Muscle of back (tissue), 11 donors: ENCODE results near the gene ZNF710. TPM values are rescaled to one million over a fixed set of nuclear protein-coding genes. Genes with fewer than 3 reads are reported as not detected.
"Not testable (repeated sequence)": the region's sequence is repeated elsewhere in the genome, so short reads cannot be mapped to it uniquely, and the experiment has no call there.

Source experiments
- DNase-seq, 3 donors: peaks; one replicate each; pipeline versions ENCODE4 v3.0.0 to v3.0.0-alpha.2; 2013
- polyA plus RNA-seq, 10 donors: library from polyadenylated mRNA; unstranded; fragments of 120-200 nt; gene quantifications; one replicate each; pipeline ENCODE4 v1.2.1, GENCODE V29; 2013; ENCODE audit not compliant: insufficient read length in 10 of 10

The ZNF710 gene
- polyA plus RNA-seq, 10 donors = 13.7 to 25.7 (median 17.9) TPM

DNA sequence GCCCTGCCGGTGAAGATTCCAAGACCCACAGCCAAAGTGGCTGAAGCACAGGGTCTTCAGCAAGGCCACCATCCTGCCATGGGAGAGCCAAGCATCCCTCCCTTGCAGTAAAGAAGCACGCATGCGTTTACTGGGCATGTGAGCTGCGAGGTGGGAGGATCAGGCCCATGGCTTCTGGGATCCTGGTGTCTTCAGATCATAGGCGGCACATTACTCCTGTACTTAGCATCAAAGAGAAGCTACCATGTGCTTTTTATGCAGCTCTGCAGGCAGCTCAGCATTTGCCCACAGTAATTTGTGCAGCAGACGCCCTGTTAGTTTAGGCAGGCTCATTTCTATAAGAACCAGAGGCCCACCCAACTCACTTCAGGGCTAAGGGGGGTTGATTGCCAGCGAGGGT lies 55.4 kb downstream of the ZNF710 start:
- DNase-seq = no peak

DNA sequence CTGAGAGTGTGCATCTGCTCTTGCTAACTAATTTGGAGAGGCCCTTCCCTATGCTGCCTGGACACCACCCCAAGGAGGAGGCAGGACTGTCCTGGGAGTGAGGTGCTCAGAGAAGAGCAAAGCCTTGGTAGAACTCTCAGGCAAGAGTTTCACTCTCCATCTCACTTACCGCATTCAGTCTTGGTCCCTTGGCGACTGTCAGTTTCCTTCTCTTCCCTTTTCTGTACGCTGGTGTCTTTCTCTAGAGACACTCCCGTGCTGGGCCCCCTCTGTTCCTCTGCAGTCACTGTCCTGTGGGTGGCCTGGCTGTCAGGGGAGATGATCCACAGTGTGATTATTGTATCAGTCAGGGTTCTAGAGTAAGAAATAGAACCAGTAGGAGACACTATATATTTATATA lies 57.2 kb downstream of the ZNF710 start:
- no peak for DNase-seq

DNA sequence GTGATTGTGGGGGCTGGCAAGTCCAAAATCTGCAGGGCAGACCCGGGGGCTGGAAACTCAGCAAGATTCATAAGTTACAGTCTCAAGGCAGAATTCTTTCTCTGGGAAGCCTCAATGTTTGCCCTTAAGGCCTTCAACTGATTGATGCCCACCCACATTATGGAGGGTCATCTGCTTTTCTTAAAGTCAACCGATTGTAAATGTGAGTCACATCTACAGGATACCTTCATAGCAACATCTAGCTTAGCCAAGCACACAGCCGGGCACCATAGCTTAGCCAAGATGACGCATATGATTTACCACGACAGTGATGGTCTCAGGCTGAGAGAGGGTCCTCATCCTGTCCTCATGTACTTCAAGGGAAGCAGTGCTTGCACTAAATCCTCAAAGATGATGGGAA lies 57.7 kb downstream of the ZNF710 start:
- DNase-seq = no peak

DNA sequence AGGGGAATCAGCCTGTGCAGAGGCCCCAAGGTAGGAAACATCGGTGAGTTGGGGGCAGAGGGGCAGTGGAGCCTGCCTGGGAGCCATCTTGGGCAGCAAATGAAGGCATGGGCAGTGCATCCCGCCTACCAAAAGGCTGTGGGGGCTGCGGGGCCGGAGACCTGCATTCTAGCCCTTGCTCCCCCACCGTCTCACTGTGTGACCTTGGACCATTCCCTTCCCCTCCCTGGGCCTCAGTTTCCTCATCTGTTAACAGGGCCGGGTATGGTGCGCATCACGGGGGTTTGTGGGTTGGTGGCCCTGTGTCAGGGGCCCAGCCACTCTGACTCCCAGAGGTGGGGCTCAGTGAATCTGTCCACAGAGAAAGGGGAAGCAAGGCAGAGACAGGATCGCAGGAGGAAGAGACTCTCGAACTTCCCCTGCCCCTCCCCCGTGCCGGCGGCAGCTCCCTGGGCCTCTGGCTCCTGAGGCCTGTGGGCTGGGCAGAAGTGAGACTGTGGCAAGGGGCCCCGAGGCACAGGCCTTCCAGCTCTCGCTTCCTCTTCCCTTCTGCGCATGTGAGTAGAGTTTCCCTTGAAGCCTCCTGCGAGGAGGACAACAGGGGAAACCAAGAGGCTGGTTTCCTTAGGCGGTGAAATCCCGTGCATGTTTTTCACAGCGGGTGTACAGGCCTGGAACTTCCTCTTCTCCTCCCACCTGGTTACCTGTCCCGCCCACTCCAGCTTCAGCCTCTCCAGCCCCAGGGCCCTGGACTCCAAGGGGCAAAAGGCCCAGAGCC lies 58.3 kb downstream of the ZNF710 start:
- DNase-seq = peak in 2 of 3 donors; percentile 62 to 78

DNA sequence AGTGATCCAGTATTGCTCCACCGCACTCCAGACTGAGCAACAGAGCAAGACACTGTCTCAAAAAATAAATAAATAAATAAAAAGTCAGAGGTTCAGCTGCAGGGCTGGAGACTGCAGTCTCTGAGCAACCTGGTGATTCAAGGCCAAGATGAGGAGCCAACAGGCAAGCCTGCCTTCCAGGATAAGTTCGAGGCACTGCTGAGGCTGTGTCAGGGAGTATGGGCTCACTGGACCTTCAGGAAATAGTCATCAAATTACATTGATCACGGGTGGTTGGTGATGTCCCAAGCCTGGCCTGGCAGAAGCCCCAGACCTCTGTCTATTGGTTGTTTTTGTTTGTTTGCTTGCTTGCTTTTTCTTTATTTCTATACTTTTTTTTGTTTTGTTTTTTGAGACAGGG lies 59.7 kb downstream of the ZNF710 start:
- no peak for DNase-seq

DNA sequence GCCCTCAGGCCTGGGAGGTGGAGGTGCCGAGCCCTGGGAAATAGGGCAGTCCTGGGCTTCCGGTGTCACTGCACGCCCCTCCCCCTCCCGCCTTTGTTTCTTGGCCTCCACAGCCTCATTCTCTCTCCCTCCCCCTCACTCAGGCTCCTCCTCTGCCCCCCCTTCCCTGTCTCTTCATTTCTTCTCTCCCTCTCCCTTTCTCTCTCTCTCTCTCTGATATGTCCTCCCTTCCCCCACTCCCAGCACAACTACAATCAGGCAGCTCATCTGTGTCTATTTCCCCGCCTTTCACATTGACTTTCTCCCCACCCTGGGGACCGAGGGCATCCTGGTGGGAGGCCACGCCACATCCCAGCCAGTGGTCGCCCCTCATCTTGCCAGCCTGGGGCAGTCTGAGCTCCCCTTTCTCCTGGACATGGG lies 60.9 kb downstream of the ZNF710 start:
- peak in 1 of 3 donors; percentile 76 for DNase-seq

DNA sequence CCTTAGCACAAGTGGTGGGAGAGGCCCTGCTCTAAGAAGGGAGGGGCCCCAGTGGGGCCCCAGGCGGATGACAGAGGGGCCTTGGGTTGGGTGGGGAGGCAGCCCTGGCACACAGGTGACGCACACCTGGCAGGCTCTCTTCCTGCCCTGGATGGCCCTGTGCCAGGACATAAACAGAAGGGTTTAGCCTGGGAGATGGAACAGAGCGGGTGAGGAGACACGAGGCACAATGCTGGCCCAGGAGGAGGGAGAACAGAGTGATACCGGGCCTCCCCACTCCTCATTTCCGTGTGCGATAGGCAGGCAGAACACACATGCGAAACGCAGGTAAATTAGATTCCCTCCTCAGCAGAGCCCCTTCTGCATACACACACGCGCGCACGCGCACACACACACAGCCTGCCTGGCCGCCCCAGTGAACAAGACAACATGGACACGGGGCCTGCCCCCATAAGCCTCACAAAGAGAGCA lies 61.4 kb downstream of the ZNF710 start:
- no peak for DNase-seq

DNA sequence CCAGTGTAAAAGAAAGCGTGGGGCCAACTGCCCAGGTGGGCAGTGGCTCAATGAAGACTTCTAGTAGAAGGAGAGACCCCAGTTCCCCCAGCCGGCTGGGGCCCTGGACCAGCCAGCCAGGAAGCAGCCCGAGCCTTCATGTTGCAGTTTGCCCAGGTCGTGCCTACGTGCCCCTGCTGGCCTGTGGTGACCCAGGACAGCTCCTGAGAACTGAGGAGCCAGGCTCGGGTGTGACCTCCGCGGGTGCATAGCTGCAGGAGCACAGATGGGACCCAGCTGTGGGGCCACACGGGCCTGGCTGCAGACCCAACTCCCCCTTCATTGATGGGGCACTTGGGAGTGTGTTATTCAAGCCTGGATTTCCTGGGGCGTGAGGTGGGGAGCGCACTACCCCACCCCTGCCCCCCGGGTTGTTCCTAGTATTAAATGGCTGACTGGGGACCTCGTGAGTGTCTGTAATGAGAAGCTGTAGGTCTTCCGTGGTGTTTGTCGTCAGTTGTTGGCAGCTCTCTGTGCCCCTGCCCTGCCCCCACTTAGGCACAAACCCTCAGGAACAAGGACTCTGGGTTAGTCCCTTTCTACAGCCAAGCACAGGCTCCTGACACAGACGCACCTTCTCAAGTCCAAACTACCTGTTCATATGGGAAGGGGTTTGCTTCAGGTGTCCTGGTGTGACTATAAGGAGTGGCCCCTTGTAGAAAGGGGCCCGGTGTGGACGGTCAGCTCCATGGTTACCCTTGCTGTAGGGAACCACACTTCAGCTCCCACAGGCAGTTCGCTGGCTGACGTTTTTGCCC lies 62.0 kb downstream of the ZNF710 start:
- no peak for DNase-seq

DNA sequence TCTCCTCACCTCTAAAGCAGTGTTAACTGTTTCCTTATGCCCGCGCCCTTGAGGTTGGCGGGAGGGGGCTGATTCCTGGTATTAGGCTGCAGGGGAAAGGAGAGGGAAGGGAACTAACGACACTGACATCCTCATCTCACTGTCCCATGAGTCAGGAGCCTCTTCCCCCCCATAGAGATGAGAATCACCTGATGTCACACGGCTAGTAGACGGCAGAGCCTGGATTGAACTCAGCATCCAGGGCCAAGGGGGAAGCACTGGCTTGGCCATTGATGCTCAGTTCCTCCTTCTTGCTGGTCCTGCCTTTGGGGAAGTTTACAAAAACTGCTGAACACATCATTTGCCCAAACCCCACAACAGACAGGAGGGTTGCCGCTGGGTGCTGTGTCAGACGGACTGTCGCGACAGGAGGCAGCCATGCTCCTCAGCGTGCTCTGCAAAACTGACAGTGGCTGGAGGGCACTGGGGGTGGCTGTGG lies 62.7 kb downstream of the ZNF710 start:
- DNase-seq = peak in 1 of 3 donors; percentile 54

DNA sequence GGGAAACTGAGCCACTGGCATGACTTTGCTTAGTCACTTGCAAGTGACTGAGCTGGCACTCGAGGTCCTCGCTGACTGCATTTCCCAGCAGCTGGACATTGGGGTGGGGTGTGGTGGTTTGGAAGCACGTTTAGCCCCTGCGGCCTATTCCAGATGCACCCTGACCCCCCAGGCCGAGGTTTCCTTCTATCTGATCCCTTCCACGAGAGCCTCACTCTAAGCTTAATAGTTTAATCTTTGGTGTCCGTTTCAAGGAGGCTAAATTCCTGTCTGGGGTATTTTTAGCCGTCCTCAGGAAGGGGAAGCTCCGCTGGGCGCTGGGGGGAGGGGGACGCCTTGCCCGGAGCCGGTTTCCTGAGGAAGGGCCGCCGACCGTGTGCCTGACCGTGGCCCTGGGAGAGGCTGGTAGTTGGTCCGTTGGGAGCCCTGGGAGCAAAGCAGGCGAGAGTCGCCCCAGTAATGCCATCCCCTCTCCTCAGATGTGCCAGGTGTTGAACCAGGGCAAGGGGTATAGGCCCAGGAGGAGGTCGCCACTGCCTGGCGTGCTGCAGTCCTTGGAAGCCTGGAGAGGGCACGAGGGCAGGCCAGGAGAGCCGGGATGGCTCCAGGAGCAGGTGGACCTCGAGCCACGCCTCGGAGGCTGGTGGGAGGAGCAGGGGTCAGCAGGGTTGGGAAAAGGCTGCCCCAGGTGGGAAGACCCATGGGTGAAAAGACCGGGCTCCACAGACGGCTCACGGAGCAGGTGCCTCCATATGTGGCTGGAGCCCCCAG lies 64.0 kb downstream of the ZNF710 start:
- DNase-seq = peak in 1 of 3 donors; percentile 55

DNA sequence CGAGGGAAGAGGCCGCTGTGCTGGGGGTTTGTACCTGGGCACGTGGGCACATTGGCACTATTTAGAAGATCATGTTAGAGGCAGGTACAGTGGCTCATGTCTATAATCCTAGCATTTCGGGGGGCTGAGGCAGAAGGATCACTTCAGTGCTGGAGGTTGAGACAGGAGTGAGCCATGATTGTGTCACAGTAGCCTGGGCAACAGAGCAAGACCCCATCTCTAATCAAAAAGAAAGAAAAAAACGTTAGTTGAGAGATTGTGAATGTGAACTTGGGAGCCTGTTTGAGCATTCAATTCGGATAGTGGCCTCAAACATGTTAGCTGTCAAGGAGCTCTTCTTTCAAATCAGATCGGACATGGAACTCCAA lies 64.5 kb downstream of the ZNF710 start:
- no peak for DNase-seq

DNA sequence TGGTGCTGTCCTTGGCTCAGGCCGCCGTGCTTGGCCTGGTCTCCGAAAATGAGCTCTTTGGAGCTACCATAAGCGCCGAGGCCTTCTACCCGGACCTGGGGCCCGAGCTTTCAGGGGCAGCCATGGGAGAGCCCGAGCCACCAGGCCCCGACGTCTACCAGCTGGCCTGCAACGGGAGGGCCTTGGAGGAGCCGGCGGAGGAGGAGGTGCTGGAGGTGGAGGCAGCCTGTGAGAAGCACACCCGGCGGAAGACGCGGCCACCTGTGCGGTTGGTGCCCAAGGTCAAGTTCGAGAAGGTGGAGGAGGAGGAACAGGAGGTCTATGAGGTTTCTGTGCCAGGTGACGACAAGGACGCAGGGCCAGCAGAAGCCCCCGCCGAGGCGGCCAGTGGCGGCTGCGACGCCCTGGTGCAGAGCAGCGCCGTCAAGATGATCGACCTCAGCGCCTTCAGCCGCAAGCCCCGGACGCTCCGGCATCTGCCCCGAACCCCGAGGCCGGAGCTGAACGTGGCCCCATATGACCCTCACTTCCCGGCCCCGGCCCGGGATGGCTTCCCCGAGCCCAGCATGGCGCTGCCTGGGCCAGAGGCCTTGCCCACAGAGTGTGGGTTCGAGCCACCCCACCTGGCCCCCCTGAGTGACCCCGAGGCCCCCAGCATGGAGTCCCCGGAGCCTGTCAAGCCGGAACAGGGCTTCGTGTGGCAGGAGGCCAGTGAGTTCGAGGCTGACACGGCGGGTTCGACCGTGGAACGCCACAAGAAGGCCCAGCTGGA lies 66.2 kb downstream of the ZNF710 start:
- no peak for DNase-seq

DNA sequence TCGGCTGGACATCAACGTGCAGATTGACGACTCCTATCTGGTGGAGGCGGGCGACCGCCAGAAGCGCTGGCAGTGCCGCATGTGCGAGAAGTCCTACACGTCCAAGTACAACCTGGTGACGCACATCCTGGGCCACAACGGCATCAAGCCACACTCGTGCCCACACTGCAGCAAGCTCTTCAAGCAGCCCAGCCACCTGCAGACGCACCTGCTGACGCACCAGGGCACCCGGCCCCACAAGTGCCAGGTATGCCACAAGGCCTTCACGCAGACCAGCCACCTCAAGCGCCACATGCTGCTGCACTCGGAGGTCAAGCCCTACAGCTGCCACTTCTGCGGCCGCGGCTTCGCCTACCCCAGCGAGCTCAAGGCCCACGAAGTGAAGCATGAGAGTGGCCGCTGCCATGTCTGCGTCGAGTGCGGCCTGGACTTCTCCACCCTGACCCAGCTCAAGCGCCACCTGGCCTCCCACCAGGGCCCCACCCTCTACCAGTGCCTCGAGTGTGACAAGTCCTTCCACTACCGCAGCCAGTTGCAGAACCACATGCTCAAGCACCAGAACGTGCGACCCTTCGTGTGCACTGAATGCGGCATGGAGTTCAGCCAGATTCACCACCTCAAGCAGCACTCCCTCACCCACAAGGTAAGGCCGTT lies 67.0 kb downstream of the ZNF710 start:
- DNase-seq = no peak

DNA sequence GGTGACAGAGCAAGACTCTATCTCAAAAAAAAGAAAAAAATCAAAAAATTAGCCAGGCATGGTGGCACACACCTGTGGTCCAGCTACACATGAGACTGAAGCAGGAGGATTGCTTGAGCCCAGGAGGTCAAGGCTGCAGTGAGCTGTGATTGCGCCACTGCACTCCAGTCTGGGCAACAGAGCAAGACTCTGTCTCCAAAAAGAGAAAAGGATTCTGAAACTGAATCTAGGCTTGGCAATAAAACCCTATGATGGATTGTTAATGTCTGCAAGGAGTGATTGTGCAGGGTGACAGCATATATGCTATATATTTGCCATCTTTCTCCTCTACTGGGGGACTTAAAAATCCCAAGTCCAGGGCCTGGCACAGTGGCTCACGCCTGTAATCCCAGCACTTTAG lies 69.5 kb downstream of the ZNF710 start:
- DNase-seq = not testable (repeated sequence)

DNA sequence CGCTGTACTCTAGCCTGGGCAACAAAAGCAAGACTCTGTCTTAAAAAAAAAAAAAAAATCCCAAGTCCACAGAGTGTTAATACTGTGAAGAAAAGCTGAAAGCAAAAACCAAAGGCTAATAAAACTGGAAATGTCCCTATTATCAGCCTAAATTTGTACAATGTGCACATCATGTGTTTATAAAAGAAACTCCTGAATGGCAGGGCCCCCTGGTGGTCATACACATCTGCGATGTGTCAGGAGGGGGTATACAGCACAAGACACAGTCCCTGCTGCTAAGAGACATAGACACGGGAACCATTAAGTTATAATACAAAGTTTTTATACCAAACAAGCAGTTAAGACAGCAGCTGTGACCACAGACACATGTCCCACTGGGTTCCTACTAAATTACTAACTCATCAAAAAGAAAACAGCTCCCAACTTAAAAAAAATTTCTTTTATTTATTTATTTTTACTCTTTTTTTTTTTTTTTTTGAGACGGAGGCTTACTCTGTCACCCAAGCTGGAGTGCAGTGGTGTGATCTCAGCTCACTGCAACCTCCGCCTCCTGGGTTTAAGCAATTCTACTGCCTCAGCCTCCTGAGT lies 70.2 kb downstream of the ZNF710 start:
- DNase-seq = peak; percentile 75 to 88 (median 82)

DNA sequence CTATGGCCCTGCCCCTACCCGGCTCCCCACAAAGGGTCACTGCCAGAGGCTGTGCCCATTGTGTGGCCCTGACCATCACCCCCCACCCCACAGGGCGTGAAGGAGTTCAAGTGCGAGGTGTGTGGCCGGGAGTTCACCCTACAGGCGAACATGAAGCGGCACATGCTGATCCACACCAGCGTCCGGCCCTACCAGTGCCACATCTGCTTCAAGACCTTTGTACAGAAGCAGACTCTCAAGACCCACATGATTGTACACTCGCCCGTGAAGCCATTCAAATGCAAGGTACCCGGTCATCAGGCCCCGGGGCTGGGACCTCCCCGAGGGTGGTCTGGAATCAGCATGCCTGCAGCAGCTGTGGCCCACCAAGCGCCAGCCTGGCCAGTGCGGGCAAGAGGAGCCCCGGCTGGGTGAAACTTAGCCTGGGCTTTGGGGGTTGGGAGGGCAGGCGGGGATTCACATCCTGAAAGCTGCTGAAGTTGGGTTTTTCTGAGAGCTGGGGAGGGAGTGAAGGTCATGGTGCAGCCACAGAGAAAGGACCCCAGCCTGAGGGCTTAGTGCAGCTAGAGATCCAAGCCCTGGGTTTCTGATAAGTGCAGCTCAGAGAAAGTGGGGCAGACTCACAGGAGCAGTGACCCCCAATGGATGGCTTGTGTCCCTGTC lies 72.0 kb downstream of the ZNF710 start:
- no peak for DNase-seq

DNA sequence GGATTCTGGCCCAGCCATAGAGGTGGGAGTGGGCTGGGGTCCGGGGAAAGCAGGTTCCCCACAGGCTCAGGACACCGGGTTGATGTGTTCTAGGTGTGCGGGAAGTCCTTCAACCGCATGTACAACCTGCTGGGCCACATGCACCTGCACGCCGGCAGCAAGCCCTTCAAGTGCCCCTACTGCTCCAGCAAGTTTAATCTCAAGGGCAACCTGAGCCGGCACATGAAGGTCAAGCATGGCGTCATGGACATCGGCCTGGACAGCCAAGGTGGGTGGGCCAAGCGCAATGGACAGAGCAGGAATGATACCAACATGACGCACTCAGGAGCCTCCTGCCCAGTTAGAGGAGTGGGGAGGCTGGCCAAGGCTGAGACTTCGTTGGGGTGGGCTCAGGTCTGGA lies 72.9 kb downstream of the ZNF710 start:
- DNase-seq = no peak

DNA sequence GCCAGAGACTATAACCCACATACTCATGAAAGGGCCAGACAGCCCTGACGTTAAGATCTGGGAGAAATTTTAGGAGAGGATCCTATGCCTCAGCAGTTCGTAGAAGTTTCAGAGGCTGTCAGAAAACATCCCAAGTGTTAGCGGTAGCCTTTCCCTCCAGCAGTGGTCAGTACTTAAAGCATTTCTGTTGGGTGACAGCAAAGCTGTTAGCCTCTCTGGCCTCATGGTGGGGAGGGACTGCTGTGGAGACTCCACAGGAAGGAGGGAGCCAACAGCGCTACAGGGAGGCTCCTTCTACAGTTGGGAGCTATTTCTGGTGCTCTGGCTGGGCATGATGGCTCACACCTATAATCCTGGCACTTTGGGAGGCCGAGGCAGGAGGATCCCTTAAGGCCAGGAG lies 73.8 kb downstream of the ZNF710 start:
- DNase-seq = no peak

DNA sequence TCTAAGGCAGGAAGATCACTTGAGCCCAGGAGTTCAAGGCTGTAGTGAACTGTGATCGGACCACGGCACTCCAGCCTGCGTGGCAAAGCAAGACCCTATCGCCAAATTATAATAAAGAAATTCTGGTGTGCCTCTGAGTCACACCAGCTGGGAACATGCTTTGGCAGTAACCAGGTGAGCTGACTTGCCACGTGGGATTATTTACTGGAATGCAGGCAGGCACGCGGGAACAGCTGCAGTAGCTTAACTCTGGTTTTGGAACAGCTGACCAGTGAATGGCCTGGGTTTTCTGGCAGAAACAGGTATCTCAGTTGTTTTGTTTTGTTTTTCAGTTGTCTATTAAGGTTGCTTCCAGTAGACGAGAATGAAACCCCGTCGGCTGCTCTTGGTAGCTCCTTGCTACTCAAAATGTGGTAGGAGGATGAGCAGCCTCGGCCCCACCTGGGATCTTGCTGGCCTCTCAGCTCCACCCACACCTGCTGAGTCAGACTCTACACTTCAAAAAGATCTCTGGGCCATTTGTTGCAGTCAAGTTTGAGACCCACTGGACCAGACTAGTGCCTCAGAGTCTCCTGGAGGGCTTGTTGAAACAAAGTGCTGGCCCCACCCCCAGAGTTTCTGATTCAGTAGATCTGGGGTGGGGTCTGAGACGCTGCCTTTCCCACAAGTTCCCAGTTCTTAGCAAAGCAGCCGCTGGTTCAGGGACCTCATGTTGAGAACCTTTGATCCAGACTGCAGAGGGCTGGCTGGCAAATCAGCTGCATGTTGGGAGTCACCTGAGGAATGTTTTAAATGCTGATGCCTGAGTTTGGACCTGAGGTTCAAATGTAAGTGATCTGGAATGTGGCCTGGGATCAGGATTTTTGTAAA lies 74.5 kb downstream of the ZNF710 start:
- DNase-seq = no peak
